K562 (cell line): Measurements from ENCODE around the gene LY6G5B. TPM values are rescaled to one million over a fixed set of nuclear protein-coding genes. Genes with fewer than 3 reads are reported as not detected.

ENCODE experiments used
- ARID1B ChIP-seq: fragments of 450-650 bp; IDR thresholded peaks from 2 replicates; pipeline ENCODE4 v1.6.1; 2016; ENCODE audit warnings: antibody characterized with exemption, mild to moderate bottlenecking, inconsistent platforms
- CBX8 ChIP-seq: fragments of 200-600 bp; sonication (generic); IDR thresholded peaks from 2 replicates; pipeline ENCODE4 v1.6.1; 2012; ENCODE audit warnings: borderline replicate concordance, mixed run types, low read depth, mild to moderate bottlenecking, moderate library complexity, mixed read lengths, low read length, control low read depth, inconsistent platforms; ENCODE audit not compliant: poor library complexity, severe bottlenecking; ENCODE audit errors: extremely low read depth
- FOXK2 ChIP-seq, 2 experiments: fragments of 450-650 bp; IDR thresholded peaks in 1 of 2; conservative IDR thresholded peaks in 1 of 2; 2 replicates each; pipeline ENCODE4 v1.6.1; 2016; ENCODE audit warnings: low read depth in 2 of 2, mild to moderate bottlenecking in 1 of 2
- HDAC6 ChIP-seq: IDR thresholded peaks from 2 replicates; pipeline ENCODE4 v1.6.1; 2012; ENCODE audit warnings: low read depth, mild to moderate bottlenecking, control low read depth, inconsistent platforms, low read length, moderate library complexity
- HMGN3 ChIP-seq: IDR thresholded peaks from 2 replicates; pipeline ENCODE4 v1.6.1; 2011; ENCODE audit warnings: borderline replicate concordance, low read depth, mild to moderate bottlenecking, mixed read lengths, low read length; ENCODE audit not compliant: insufficient read length; ENCODE audit errors: extremely low read depth
- HNRNPL ChIP-seq: fragments of 200-400 bp; formaldehyde crosslinking; IDR thresholded peaks from 2 replicates; pipeline ENCODE4 v1.6.1; 2017; ENCODE audit warnings: low read depth, mild to moderate bottlenecking, low read length
- NFATC3 ChIP-seq: fragments of 450-650 bp; IDR thresholded peaks from 2 replicates; pipeline ENCODE4 v1.6.1; 2017; ENCODE audit warnings: mild to moderate bottlenecking
- RB1 ChIP-seq: fragments of 450-650 bp; IDR thresholded peaks from 2 replicates; pipeline ENCODE4 v1.6.1; 2017; ENCODE audit warnings: low read depth, mild to moderate bottlenecking
- SNAPC5 ChIP-seq: fragments of 250-450 bp; sonication (Bioruptor Pico); IDR thresholded peaks from 2 replicates; pipeline ENCODE4 v1.8.0; 2021; ENCODE audit warnings: moderate library complexity, mild to moderate bottlenecking, inconsistent platforms
- SP2 ChIP-seq: IDR thresholded peaks from 2 replicates; pipeline ENCODE4 v1.6.1; 2011; ENCODE audit warnings: mild to moderate bottlenecking, low read depth, low read length, moderate library complexity; ENCODE audit not compliant: poor library complexity, severe bottlenecking; ENCODE audit errors: extremely low read depth
- ZNF146 ChIP-seq: IDR thresholded peaks from one replicate; pipeline ENCODE4 v1.6.1; 2018; ENCODE audit warnings: missing compliant biosample characterization; ENCODE audit not compliant: unreplicated experiment
- ZNF586 ChIP-seq: fragments of 450-650 bp; formaldehyde crosslinking; conservative IDR thresholded peaks from 2 replicates; pipeline ENCODE4 v1.4.0; 2020; ENCODE audit warnings: mild to moderate bottlenecking, moderate library complexity
- polyA plus RNA-seq, 8 experiments: library from polyadenylated mRNA; depleted of rRNA in 4 of 8; stranded (reverse) in 5 of 8; unstranded in 3 of 8; fragments of >200 nt; fragmentation: Nextera tagmentation in 2 of 8; fragmentation: Illumina TruSeq in 1 of 8; extraction: Ambion mirVana in 2 of 8; extraction: Trizol in 1 of 8; gene quantifications; 2 replicates each; pipeline versions ENCODE4 v1.2.1 to v1.2.3, GENCODE V29; 2011 to 2014; ENCODE audit warnings: inconsistent platforms in 1 of 8, missing spikeins in 1 of 8
- total RNA-seq, 7 experiments: library from RNA; depleted of rRNA in 6 of 7; stranded (reverse); fragments of >200 nt in 6 of 7; fragmentation: Illumina TruSeq in 2 of 7; extraction: Trizol in 2 of 7; gene quantifications; 2 replicates each; pipeline versions ENCODE4 v1.2.1 to v1.2.3, GENCODE V29; 2011 to 2021; ENCODE audit warnings: low replicate concordance in 1 of 7
- TF ChIP-seq, protein P1 (sequence below): IDR thresholded peaks from 3 replicates; pipeline ENCODE4 v1.6.1; 2011; ENCODE audit warnings: borderline replicate concordance, mild to moderate bottlenecking, moderate library complexity; ENCODE audit not compliant: insufficient read length; ENCODE audit errors: extremely low read depth
- TF ChIP-seq, protein P2 (sequence below), 2 experiments: fragments of 450-650 bp; formaldehyde crosslinking in 1 of 2; IDR thresholded peaks; 2 replicates each; pipeline versions ENCODE4 v1.4.0 to v1.6.1; 2014 to 2020; ENCODE audit warnings: mild to moderate bottlenecking in 2 of 2, borderline replicate concordance in 1 of 2, low read depth in 1 of 2

Gene LY6G5B
- total and polyA plus RNA-seq, 9 of the 15 experiments (the other 6 are each of a cell fraction or from before 2014, with no cell fraction given): 6.0 to 27.0 (median 7.5) TPM

- TF ChIP-seq, protein P1, sequence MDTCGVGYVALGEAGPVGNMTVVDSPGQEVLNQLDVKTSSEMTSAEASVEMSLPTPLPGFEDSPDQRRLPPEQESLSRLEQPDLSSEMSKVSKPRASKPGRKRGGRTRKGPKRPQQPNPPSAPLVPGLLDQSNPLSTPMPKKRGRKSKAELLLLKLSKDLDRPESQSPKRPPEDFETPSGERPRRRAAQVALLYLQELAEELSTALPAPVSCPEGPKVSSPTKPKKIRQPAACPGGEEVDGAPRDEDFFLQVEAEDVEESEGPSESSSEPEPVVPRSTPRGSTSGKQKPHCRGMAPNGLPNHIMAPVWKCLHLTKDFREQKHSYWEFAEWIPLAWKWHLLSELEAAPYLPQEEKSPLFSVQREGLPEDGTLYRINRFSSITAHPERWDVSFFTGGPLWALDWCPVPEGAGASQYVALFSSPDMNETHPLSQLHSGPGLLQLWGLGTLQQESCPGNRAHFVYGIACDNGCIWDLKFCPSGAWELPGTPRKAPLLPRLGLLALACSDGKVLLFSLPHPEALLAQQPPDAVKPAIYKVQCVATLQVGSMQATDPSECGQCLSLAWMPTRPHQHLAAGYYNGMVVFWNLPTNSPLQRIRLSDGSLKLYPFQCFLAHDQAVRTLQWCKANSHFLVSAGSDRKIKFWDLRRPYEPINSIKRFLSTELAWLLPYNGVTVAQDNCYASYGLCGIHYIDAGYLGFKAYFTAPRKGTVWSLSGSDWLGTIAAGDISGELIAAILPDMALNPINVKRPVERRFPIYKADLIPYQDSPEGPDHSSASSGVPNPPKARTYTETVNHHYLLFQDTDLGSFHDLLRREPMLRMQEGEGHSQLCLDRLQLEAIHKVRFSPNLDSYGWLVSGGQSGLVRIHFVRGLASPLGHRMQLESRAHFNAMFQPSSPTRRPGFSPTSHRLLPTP: no peak
- TF ChIP-seq CBX8 (no peak), SP2 (peak; percentile 6), FOXK2 (conservative IDR thresholded peaks at IDR 0.05 in 1 of 2, IDR thresholded peaks at IDR 0.05 in 1 of 2; ENCODE audit: low read depth in 2 of 2) (no peak), SNAPC5 (CRISPR knock-in tag) (no peak), NFATC3 (no peak), ARID1B (no peak), ZNF586 (no peak), HDAC6 (no peak), HMGN3 (no peak), HNRNPL (no peak), ZNF146 (CRISPR knock-in tag) (no peak), RB1 (no peak)
- TF ChIP-seq, protein P2, sequence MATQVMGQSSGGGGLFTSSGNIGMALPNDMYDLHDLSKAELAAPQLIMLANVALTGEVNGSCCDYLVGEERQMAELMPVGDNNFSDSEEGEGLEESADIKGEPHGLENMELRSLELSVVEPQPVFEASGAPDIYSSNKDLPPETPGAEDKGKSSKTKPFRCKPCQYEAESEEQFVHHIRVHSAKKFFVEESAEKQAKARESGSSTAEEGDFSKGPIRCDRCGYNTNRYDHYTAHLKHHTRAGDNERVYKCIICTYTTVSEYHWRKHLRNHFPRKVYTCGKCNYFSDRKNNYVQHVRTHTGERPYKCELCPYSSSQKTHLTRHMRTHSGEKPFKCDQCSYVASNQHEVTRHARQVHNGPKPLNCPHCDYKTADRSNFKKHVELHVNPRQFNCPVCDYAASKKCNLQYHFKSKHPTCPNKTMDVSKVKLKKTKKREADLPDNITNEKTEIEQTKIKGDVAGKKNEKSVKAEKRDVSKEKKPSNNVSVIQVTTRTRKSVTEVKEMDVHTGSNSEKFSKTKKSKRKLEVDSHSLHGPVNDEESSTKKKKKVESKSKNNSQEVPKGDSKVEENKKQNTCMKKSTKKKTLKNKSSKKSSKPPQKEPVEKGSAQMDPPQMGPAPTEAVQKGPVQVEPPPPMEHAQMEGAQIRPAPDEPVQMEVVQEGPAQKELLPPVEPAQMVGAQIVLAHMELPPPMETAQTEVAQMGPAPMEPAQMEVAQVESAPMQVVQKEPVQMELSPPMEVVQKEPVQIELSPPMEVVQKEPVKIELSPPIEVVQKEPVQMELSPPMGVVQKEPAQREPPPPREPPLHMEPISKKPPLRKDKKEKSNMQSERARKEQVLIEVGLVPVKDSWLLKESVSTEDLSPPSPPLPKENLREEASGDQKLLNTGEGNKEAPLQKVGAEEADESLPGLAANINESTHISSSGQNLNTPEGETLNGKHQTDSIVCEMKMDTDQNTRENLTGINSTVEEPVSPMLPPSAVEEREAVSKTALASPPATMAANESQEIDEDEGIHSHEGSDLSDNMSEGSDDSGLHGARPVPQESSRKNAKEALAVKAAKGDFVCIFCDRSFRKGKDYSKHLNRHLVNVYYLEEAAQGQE (IDR thresholded peaks at IDR 0.05; ENCODE audit: borderline replicate concordance): 0 out of 2 replicates have a peak, but pooled peaks have one; percentile 26
- TF ChIP-seq, protein P2 (CRISPR knock-in tag; IDR thresholded peaks at IDR 0.05; ENCODE audit: low read depth): no peak; the same call in 1 of the 2 replicates
Measured at GRCh38 chr6:31689249-31690110, 19.7 kb downstream of the LY6G5B start (continued).
